Measurements from ENCODE around the gene BEX2. TPM values are rescaled to one million over a fixed set of nuclear protein-coding genes. Genes with fewer than 3 reads are reported as not detected.
A peak's percentile ranks its signal among the peaks of the same experiment; 100 is the strongest.

Gene BEX2
- total and polyA plus RNA-seq, 9 of the 15 experiments (the other 6 are each of a cell fraction or from before 2014, with no cell fraction given): 5.4 to 18.0 (median 8.3) TPM

DNA sequence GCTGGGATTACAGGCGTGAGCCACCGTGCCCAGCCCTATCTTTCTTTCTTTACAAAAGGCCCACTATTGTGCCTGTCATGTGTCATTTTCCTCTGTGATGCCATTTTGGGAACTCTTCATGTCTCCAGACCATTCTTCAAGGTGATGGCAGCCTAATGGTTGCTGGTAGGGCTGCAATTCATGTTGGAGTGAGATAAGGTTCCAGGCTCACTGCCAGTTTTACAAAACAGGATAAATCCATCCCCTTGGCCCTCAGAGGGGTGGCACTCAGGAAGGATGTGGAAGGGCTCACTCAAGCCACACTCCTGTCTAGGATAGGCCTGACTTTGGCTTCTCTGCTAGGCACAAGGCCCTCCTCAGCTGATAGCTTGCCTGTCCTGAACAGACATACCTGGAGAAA, 49.3 kb upstream of the BEX2 start (continued):
- TF ChIP-seq, protein P1, sequence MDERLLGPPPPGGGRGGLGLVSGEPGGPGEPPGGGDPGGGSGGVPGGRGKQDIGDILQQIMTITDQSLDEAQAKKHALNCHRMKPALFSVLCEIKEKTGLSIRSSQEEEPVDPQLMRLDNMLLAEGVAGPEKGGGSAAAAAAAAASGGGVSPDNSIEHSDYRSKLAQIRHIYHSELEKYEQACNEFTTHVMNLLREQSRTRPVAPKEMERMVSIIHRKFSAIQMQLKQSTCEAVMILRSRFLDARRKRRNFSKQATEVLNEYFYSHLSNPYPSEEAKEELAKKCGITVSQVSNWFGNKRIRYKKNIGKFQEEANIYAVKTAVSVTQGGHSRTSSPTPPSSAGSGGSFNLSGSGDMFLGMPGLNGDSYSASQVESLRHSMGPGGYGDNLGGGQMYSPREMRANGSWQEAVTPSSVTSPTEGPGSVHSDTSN (CRISPR knock-in tag; IDR thresholded peaks at IDR 0.05; ENCODE audit: low read depth): no peak
- TF ChIP-seq, protein P1 (tag; conservative IDR thresholded peaks at IDR 0.05; ENCODE audit: low read depth): peak; percentile 71
- TF ChIP-seq EHMT2 (IDR thresholded peaks at IDR 0.05) (peak; percentile 83), SETDB1 (IDR thresholded peaks at IDR 0.05; ENCODE audit: low read length) (no peak), NR2F6 (CRISPR knock-in tag; IDR thresholded peaks at IDR 0.05) (no peak), NFIC (IDR thresholded peaks at IDR 0.05) (peak; percentile 80), ETS2 (tag; IDR thresholded peaks at IDR 0.05; ENCODE audit: borderline replicate concordance, poor library complexity, severe bottlenecking) (no peak), E2F1 (CRISPR knock-in tag; IDR thresholded peaks at IDR 0.05) (no peak), POLR2AphosphoS5 (IDR thresholded peaks at IDR 0.05; ENCODE audit: control insufficient read depth, insufficient read depth, low read depth, low read length) (0 out of 2 replicates have a peak, but pooled peaks have one; percentile 31), GTF2A2 (tag; IDR thresholded peaks at IDR 0.05) (no peak), DNMT1 (IDR thresholded peaks at IDR 0.05) (no peak), SMARCE1 (IDR thresholded peaks at IDR 0.05) (peak; percentile 42; the same call in 1 of the 2 replicates), ZNF174 (CRISPR knock-in tag; IDR thresholded peaks at IDR 0.05) (no peak), CSDE1 (IDR thresholded peaks at IDR 0.05) (no peak), TAL1 (IDR thresholded peaks at IDR 0.05) (peak; percentile 44), FOXK2 (conservative IDR thresholded peaks at IDR 0.05 in 1 of 2, IDR thresholded peaks at IDR 0.05 in 1 of 2; ENCODE audit: low read depth in 2 of 2) (peak in 1 of 2 experiments; percentile 67; a peak in 1 of 4 replicates), TRIM24 (IDR thresholded peaks at IDR 0.05) (peak in 1 of 2 experiments; percentile 30; a peak in 1 of 4 replicates), RERE (CRISPR knock-in tag; IDR thresholded peaks at IDR 0.05; ENCODE audit: borderline replicate concordance) (no peak), MCM5 (IDR thresholded peaks at IDR 0.05; ENCODE audit: low read depth) (no peak)
